Measurements from ENCODE around the gene MYOCD. TPM values are rescaled to one million over a fixed set of nuclear protein-coding genes. Genes with fewer than 3 reads are reported as not detected.
A peak's percentile ranks its signal among the peaks of the same experiment; 100 is the strongest.
"Not testable (repeated sequence)": the region's sequence is repeated elsewhere in the genome, so short reads cannot be mapped to it uniquely, and the experiment has no call there.

MYOCD gene
- total and polyA plus RNA-seq, 8 donors: 3.3 to 14.9 (median 10.8) TPM

- Histone ChIP-seq H3K36me3 (no peaks in the 10 kb centered on the region), H3K27ac (no peak overlapping the region), H3K4me1 (no peaks in the 10 kb centered on the region), H3K9me3 (no peaks in the 10 kb centered on the region), H3K4me3 (no peak overlapping the region), H3K27me3 (peaks cover 0 to 11% of the 10 kb centered on the region in 2 donors)
- intact Hi-C loops (cut with DNase I): no loop called here
- ATAC-seq: no peak
- TF ChIP-seq CTCF (IDR thresholded peaks at IDR 0.05): no peak
- DNase-seq: no peak
Observed at GRCh38 chr17:12634789-12635414, 30.8 kb upstream of the MYOCD start.

- intact Hi-C loops (cut with DNase I): not testable (repeated sequence)
Observed at GRCh38 chr17:12635996-12636395, 29.7 kb upstream of the MYOCD start.

GRCh38 chr17:12637015-12637414, 28.7 kb upstream of the MYOCD start:
- DNase-seq: peak in 1 of 4 donors; percentile 66
- Histone ChIP-seq H3K4me3 (no peak overlapping the region), H3K9me3 (no peaks in the 10 kb centered on the region), H3K36me3 (no peaks in the 10 kb centered on the region), H3K4me1 (no peaks in the 10 kb centered on the region), H3K27me3 (peaks cover 0 to 7% of the 10 kb centered on the region in 2 donors), H3K27ac (no peak overlapping the region)
- TF ChIP-seq CTCF (IDR thresholded peaks at IDR 0.05): no peak
- peak; percentile 65 for ATAC-seq
- intact Hi-C loops (cut with DNase I): no loop called here

More at GRCh38 chr17:12635996-12636395, 29.7 kb upstream of the MYOCD start:
- H3K36me3 ChIP-seq, H3K9me3 ChIP-seq, H3K27me3 ChIP-seq, DNase-seq, H3K27ac ChIP-seq, H3K4me3 ChIP-seq, H3K4me1 ChIP-seq, ATAC-seq: not testable (repeated sequence)

- Histone ChIP-seq H3K4me3 (no peak overlapping the region), H3K27ac (no peak overlapping the region), H3K36me3 (no peaks in the 10 kb centered on the region), H3K27me3 (peaks cover 0 to 7% of the 10 kb centered on the region in 2 donors), H3K4me1 (no peaks in the 10 kb centered on the region), H3K9me3 (no peaks in the 10 kb centered on the region)
- intact Hi-C loops (cut with DNase I): no loop called here
- no peak for DNase-seq
- no peak for TF ChIP-seq CTCF (IDR thresholded peaks at IDR 0.05)
- no peak for ATAC-seq
Observed at GRCh38 chr17:12637745-12638651, 27.7 kb upstream of the MYOCD start.

DNA sequence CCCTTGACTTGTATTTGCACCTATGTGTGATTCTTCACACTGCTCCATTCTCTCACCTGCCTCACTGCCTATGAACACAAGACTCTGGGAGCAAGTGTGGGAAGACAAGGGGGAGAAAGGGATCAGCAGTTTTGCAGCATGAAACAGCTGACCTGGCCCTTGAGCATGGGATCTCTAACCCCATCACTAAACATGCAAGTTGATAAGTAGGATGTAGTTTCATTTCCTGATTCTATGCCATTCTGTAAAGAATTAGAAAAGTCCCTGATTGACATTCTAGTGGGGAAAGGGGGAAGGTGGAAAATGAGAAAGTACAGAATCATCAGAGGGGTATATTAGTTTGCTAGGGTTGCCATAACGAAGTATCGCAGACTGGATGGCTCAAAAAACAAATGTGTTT, 25.3 kb upstream of the MYOCD start:
- TF ChIP-seq CTCF (IDR thresholded peaks at IDR 0.05): no peak
- ATAC-seq: no peak
- no peak overlapping the region for H3K4me3 ChIP-seq
- intact Hi-C loops (cut with DNase I): no loop called here
- H3K4me1 ChIP-seq: no peaks in the 10 kb centered on the region
- H3K9me3 ChIP-seq: no peaks in the 10 kb centered on the region
- H3K27me3 ChIP-seq: peaks cover 0 to 4% of the 10 kb centered on the region in 2 donors
- H3K27ac ChIP-seq: no peak overlapping the region
- DNase-seq: no peak
- no peaks in the 10 kb centered on the region for H3K36me3 ChIP-seq
